ENCODE data around the gene STK32B.
A peak's percentile ranks its signal among the peaks of the same experiment; 100 is the strongest.

The STK32B gene

GRCh38 chr4:5322321-5322720, 271.0 kb downstream of the STK32B start:
- H3K4me3 ChIP-seq (replicated peaks; ENCODE audit: low read depth, low read length): no peak overlapping the region
- no peak for TF ChIP-seq CTCF (IDR thresholded peaks at IDR 0.05; ENCODE audit: low read depth, low read length, missing control alignments)
- DNase-seq (ENCODE audit: extremely low read depth, low read depth): no peak

DNA sequence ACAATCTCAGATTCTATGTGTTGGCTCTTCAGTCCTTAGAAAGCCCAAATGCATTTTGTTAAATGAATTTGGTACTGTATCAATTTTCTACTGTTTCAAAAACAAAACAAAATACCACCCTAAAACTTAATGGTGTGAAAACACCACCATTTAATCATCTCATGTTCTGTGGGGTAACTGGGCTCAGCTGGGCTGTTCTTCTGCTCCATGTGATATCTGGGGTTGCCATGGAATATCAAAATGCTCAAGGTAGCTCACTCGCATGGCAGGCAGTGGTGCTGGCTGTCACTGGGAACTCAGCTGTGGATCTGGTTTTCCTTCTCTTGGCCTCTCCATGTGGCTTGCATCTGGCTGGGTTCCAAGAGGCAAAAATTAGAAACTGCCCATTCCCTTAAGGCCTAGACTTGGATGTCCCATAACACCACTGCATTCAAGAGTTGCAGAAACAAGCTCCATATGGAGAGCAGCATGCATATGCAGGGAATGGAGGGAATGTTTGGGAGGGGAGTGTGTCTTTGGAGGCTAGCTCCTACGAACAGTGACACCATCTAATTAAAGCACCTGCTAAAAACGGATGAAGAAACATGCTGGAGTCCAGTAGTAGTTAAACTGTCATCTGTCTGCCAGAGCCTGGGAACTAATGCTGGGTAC, 279.2 kb downstream of the STK32B start:
- H3K4me3 ChIP-seq (replicated peaks; ENCODE audit: low read depth, low read length): no peak overlapping the region

GRCh38 chr4:5337731-5338130, 286.5 kb downstream of the STK32B start:
- no peak overlapping the region for H3K4me3 ChIP-seq (replicated peaks; ENCODE audit: low read depth, low read length)
- no peak for DNase-seq (ENCODE audit: extremely low read depth, low read depth)
- no peak for TF ChIP-seq CTCF (IDR thresholded peaks at IDR 0.05; ENCODE audit: low read depth, low read length, missing control alignments)

More for the DNA sequence above, 279.2 kb downstream of the STK32B start:
- DNase-seq (ENCODE audit: extremely low read depth, low read depth): no peak
- no peak for TF ChIP-seq CTCF (IDR thresholded peaks at IDR 0.05; ENCODE audit: low read depth, low read length, missing control alignments)

DNA sequence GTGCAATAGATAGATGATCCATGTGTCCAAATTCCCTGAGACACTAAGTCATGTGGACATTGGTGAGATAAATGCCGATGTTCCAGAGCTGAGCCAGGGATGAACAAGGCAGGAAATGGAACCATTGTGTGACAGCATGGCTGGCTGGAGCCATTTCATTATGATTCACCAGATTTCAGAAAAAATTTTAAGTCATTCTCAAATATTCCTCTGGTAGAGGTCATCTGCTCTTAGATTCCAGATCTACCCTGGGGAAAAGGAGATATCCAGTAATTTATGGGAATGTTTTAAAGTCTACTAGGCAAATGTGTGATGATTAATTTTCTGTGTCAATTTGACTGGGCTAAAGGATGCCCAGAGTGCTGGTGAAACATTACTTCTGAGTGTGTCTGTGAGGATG, 287.3 kb downstream of the STK32B start:
- no peak overlapping the region for H3K4me3 ChIP-seq (replicated peaks; ENCODE audit: low read depth, low read length)
- no peak for TF ChIP-seq CTCF (IDR thresholded peaks at IDR 0.05; ENCODE audit: low read depth, low read length, missing control alignments)
- no peak for DNase-seq (ENCODE audit: extremely low read depth, low read depth)

- H3K4me3 ChIP-seq (replicated peaks; ENCODE audit: low read depth, low read length): no peak overlapping the region
- no peak for TF ChIP-seq CTCF (IDR thresholded peaks at IDR 0.05; ENCODE audit: low read depth, low read length, missing control alignments)
- peak; percentile 19 for DNase-seq (ENCODE audit: extremely low read depth, low read depth)
Observed at GRCh38 chr4:5340991-5341451, 289.7 kb downstream of the STK32B start.

DNA sequence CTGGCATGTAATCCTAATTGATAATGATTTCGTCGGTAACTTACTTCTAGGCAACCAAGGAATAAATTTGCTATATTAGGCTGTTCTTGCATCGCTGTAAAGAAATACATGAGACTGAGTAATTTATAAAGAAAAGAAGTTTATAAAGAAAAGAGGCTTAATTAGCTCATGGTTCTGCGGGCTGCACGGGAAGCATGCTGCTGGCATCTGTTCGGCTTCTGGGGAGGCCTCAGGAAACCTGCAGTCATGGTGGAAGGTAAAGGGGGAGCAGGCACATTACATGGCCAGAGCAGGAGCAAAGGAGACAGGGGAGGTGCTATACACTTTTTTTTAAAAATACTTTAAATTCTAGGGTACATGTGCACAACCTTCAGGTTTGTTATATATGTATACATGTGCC, 290.2 kb downstream of the STK32B start:
- no peak for DNase-seq (ENCODE audit: extremely low read depth, low read depth)
- TF ChIP-seq CTCF (IDR thresholded peaks at IDR 0.05; ENCODE audit: low read depth, low read length, missing control alignments): no peak
- H3K4me3 ChIP-seq (replicated peaks; ENCODE audit: low read depth, low read length): no peak overlapping the region

DNA sequence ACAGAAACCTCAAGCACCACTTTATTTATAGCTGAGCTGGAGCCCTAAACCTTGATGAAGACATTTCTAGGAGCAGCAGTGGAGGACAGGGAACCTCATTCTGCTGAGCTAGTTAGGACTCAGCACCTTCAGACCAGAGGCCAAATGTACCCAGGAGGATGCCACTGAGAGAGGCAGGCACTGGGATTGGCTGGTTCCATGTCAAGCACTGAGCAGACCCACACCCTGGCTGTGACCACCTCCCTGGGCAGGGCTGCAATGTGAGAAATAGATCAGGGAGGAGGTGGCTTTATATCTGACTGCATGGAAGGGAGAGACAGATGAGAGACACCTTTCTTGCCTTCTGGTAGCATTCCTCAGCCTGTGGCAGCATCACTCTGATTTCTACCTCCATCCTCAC, 304.6 kb downstream of the STK32B start:
- DNase-seq (ENCODE audit: extremely low read depth, low read depth): no peak
- no peak overlapping the region for H3K4me3 ChIP-seq (replicated peaks; ENCODE audit: low read depth, low read length)
- TF ChIP-seq CTCF (IDR thresholded peaks at IDR 0.05; ENCODE audit: low read depth, low read length, missing control alignments): no peak
